SK-N-SH (cell line): ENCODE results near the gene MC4R. TPM values are rescaled to one million over a fixed set of nuclear protein-coding genes. Genes with fewer than 3 reads are reported as not detected.

Experiments used
- CTCF ChIA-PET: fragments of 300-600, 350-600 bp; formaldehyde crosslinking; extraction: SDS; loops from one replicate; lab custom pipeline; 2021; lab: Yijun Ruan, JAX
- POLR2A ChIA-PET: fragments of 350-600 bp; sonication (Branson Sonifier 250); formaldehyde crosslinking; extraction: SDS; loops from one replicate; lab custom pipeline; 2020; ENCODE audit warnings: antibody characterized with exemption, inconsistent platforms; lab: Yijun Ruan, JAX
- DNase-seq: peaks from one replicate; pipeline ENCODE4 v3.0.0; 2012
- H2AFZ ChIP-seq: fragments of 200-600 bp; sonication (generic); 2 replicates; pipeline ENCODE4 v1.8.1; 2016; ENCODE audit warnings: antibody characterized with exemption, mild to moderate bottlenecking, low read depth
- H3F3A ChIP-seq: fragments of 200-600 bp; sonication (generic); replicated peaks from 2 replicates; pipeline ENCODE3; 2016; ENCODE audit warnings: antibody characterized with exemption, mild to moderate bottlenecking; ENCODE audit not compliant: insufficient read depth
- H3K27ac ChIP-seq, 2 experiments: fragments of 200-500 bp in 1 of 2; fragments of 200-600 bp in 1 of 2; sonication (Bioruptor generic) in 1 of 2; sonication (generic), shearing (Covaris generic) in 1 of 2; 2 replicates each; pipeline versions ENCODE4 v1.5.1 to v1.6.1; 2014 to 2016; ENCODE audit warnings: low read depth in 2 of 2, inconsistent platforms in 1 of 2, low read length in 1 of 2, mild to moderate bottlenecking in 1 of 2, mixed read lengths in 1 of 2
- H3K27me3 ChIP-seq: fragments of 200-600 bp; sonication (generic), shearing (Covaris generic); 2 replicates; pipeline ENCODE4 v1.6.1; 2016; ENCODE audit warnings: mixed run types; ENCODE audit not compliant: insufficient read depth
- H3K36me3 ChIP-seq, 2 experiments: fragments of 200-500 bp in 1 of 2; fragments of 200-600 bp in 1 of 2; sonication (Bioruptor generic) in 1 of 2; sonication (generic) in 1 of 2; replicated peaks in 1 of 2; 2 replicates each; pipeline versions ENCODE3 to v1.5.1; 2014 to 2016; ENCODE audit warnings: low read length in 1 of 2, mild to moderate bottlenecking in 1 of 2; ENCODE audit not compliant: insufficient read depth in 2 of 2, control insufficient read depth in 1 of 2
- H3K4me1 ChIP-seq, 2 experiments: fragments of 200-500 bp in 1 of 2; fragments of 200-600 bp in 1 of 2; sonication (Bioruptor generic) in 1 of 2; sonication (generic), shearing (Covaris generic) in 1 of 2; 2 replicates each; pipeline versions ENCODE4 v1.5.1 to v1.6.1; 2014 to 2016; ENCODE audit warnings: low read depth in 1 of 2, low read length in 1 of 2, mixed run types in 1 of 2; ENCODE audit not compliant: insufficient read depth in 2 of 2, control insufficient read depth in 1 of 2
- H3K4me2 ChIP-seq: fragments of 200-600 bp; sonication (generic), shearing (Covaris generic); 2 replicates; pipeline ENCODE4 v1.6.1; 2017; ENCODE audit warnings: mixed run types
- H3K4me3 ChIP-seq, 2 experiments: fragments of 200-500 bp in 1 of 2; fragments of 200-600 bp in 1 of 2; sonication (Bioruptor generic) in 1 of 2; sonication (generic), shearing (Covaris generic) in 1 of 2; 2 replicates each; pipeline versions ENCODE4 v1.5.1 to v1.8.1; 2014 to 2016; ENCODE audit warnings: low read depth in 2 of 2, inconsistent platforms in 1 of 2, low read length in 1 of 2, mild to moderate bottlenecking in 1 of 2, mixed read lengths in 1 of 2, moderate library complexity in 1 of 2
- H3K79me2 ChIP-seq: fragments of 200-600 bp; sonication (generic); 2 replicates; pipeline ENCODE4 v1.8.1; 2017; ENCODE audit warnings: mild to moderate bottlenecking; ENCODE audit not compliant: insufficient read depth
- H3K9ac ChIP-seq: fragments of 200-600 bp; sonication (generic); 2 replicates; pipeline ENCODE4 v1.6.1; 2017; ENCODE audit warnings: mixed run types
- H3K9me2 ChIP-seq: fragments of 200-600 bp; sonication (generic); 2 replicates; pipeline ENCODE4 v1.6.1; 2017; ENCODE audit warnings: mixed run types
- H3K9me3 ChIP-seq: fragments of 200-600 bp; sonication (generic); 2 replicates; pipeline ENCODE4 v1.6.1; 2017; ENCODE audit warnings: mixed run types, mild to moderate bottlenecking, moderate library complexity
- H4K20me1 ChIP-seq: fragments of 200-600 bp; sonication (generic); 2 replicates; pipeline ENCODE4 v1.6.1; 2017; ENCODE audit warnings: mild to moderate bottlenecking, mixed run types; ENCODE audit not compliant: insufficient read depth
- EZH2phosphoT487 ChIP-seq: fragments of 200-600 bp; sonication (generic); IDR thresholded peaks from 2 replicates; pipeline ENCODE4 v1.6.1; 2017; ENCODE audit warnings: low read depth, mixed run types, mild to moderate bottlenecking, antibody characterized with exemption, moderate library complexity, borderline replicate concordance
- FOXM1 ChIP-seq: IDR thresholded peaks from 2 replicates; pipeline ENCODE4 v1.4.0; 2012; ENCODE audit warnings: low read depth, mild to moderate bottlenecking
- GATA2 ChIP-seq: sonication (generic); formaldehyde crosslinking; IDR thresholded peaks from 2 replicates; pipeline ENCODE4 v1.5.0; 2020; ENCODE audit warnings: mild to moderate bottlenecking, missing genetic modification reagents
- JUND ChIP-seq: IDR thresholded peaks from 2 replicates; pipeline ENCODE4 v1.4.0; 2012
- NFIC ChIP-seq: IDR thresholded peaks from 2 replicates; pipeline ENCODE4 v1.4.0; 2012; ENCODE audit warnings: borderline replicate concordance
- NRF1 ChIP-seq: IDR thresholded peaks from 2 replicates; pipeline ENCODE4 v1.6.1; 2012; ENCODE audit warnings: low read depth, mild to moderate bottlenecking, low read length
- RCOR1 ChIP-seq: fragments of 150-350 bp; IDR thresholded peaks from 2 replicates; pipeline ENCODE4 v1.6.1; 2017; ENCODE audit warnings: antibody characterized with exemption, low read length
- RFX5 ChIP-seq: IDR thresholded peaks from 2 replicates; pipeline ENCODE4 v1.6.1; 2012; ENCODE audit warnings: mild to moderate bottlenecking, improper control_type of control experiment, low read length
- RXRA ChIP-seq: IDR thresholded peaks from 2 replicates; pipeline ENCODE4 v1.4.0; 2012; ENCODE audit warnings: low read depth, mild to moderate bottlenecking, borderline replicate concordance
- TAF1 ChIP-seq: IDR thresholded peaks from 2 replicates; pipeline ENCODE4 v1.6.1; 2012; ENCODE audit warnings: low read depth, mild to moderate bottlenecking, low read length, moderate library complexity, borderline replicate concordance
- TCF12 ChIP-seq: IDR thresholded peaks from 2 replicates; pipeline ENCODE4 v1.4.0; 2012
- WGBS: methylation state at CpG from one replicate; pipeline ENCODE4 v1.1.6; 2017; ENCODE audit warnings: low lambda C conversion rate; 5-methylcytosine and 5-hydroxymethylcytosine counted together
- polyA plus RNA-seq, 3 experiments: library from polyadenylated mRNA; depleted of rRNA; stranded (reverse); fragments of >200 nt; gene quantifications; 2 replicates each; pipeline ENCODE4 v1.2.3, GENCODE V29; 2012
- TF ChIP-seq, protein P1 (sequence below): IDR thresholded peaks from 2 replicates; pipeline ENCODE4 v1.4.0; 2012; ENCODE audit warnings: low read depth, borderline replicate concordance
- TF ChIP-seq, protein P2 (sequence below): IDR thresholded peaks from 2 replicates; pipeline ENCODE4 v1.4.0; 2012; ENCODE audit warnings: low read depth
- TF ChIP-seq, protein P3 (sequence below): IDR thresholded peaks from 2 replicates; pipeline ENCODE4 v1.6.1; 2012; ENCODE audit warnings: mild to moderate bottlenecking, low read depth, low read length, moderate library complexity
- TF ChIP-seq, protein P4 (sequence below): fragments of 200-600 bp; sonication (generic); IDR thresholded peaks from 2 replicates; pipeline ENCODE4 v1.6.1; 2017; ENCODE audit warnings: antibody characterized with exemption, mild to moderate bottlenecking, moderate library complexity

The MC4R gene
- polyA plus RNA-seq, 1 of the 3 experiments (the other 2 are of a cell fraction) = 0.21 TPM

DNA sequence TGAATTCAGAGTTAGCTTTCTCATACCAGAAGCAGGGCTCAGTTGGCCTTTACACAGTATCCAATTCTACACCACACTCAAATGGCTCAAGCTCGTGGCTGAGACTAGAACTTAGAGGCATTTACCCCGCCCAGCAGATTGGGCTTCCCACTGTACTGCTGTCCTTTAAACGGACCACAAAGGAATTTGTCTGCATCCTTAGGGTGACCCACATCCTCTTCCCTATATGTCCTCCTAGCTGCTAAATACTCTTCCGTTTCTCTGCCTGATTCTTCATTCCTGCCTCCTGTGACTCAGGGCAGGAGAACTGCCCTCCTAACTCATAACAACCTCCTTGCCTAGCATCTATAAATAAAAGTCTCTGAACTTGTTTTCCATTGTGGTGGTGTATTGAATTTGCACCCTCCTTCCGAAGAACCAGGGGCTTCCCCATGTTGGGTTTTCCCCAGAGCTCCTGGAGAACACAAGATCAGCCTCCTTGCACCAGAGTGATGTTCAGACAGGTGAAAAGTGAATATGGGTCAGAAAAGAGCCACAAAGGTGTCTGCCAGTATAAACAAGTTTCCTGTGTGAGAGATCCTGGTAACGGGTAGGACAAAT lies 32.0 kb upstream of the MC4R start:
- H2AFZ ChIP-seq = no peak overlapping the region
- H3K9me2 ChIP-seq = no peaks in the 10 kb centered on the region
- H3K4me3 ChIP-seq = no peak overlapping the region
- H3K4me1 ChIP-seq = no peaks in the 10 kb centered on the region
- WGBS = 81% methylated on average over 6 of the region's 6 CpGs
- no peaks in the 10 kb centered on the region for H3K9me3 ChIP-seq
- H4K20me1 ChIP-seq = no peaks in the 10 kb centered on the region
- TF ChIP-seq, protein P1, sequence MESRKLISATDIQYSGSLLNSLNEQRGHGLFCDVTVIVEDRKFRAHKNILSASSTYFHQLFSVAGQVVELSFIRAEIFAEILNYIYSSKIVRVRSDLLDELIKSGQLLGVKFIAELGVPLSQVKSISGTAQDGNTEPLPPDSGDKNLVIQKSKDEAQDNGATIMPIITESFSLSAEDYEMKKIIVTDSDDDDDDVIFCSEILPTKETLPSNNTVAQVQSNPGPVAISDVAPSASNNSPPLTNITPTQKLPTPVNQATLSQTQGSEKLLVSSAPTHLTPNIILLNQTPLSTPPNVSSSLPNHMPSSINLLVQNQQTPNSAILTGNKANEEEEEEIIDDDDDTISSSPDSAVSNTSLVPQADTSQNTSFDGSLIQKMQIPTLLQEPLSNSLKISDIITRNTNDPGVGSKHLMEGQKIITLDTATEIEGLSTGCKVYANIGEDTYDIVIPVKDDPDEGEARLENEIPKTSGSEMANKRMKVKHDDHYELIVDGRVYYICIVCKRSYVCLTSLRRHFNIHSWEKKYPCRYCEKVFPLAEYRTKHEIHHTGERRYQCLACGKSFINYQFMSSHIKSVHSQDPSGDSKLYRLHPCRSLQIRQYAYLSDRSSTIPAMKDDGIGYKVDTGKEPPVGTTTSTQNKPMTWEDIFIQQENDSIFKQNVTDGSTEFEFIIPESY = no peak
- no peak for TF ChIP-seq TAF1
- no peak for TF ChIP-seq RCOR1
- TF ChIP-seq EZH2phosphoT487 = no peak
- TF ChIP-seq, protein P2, sequence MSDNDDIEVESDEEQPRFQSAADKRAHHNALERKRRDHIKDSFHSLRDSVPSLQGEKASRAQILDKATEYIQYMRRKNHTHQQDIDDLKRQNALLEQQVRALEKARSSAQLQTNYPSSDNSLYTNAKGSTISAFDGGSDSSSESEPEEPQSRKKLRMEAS = no peak
- TF ChIP-seq, protein P3, sequence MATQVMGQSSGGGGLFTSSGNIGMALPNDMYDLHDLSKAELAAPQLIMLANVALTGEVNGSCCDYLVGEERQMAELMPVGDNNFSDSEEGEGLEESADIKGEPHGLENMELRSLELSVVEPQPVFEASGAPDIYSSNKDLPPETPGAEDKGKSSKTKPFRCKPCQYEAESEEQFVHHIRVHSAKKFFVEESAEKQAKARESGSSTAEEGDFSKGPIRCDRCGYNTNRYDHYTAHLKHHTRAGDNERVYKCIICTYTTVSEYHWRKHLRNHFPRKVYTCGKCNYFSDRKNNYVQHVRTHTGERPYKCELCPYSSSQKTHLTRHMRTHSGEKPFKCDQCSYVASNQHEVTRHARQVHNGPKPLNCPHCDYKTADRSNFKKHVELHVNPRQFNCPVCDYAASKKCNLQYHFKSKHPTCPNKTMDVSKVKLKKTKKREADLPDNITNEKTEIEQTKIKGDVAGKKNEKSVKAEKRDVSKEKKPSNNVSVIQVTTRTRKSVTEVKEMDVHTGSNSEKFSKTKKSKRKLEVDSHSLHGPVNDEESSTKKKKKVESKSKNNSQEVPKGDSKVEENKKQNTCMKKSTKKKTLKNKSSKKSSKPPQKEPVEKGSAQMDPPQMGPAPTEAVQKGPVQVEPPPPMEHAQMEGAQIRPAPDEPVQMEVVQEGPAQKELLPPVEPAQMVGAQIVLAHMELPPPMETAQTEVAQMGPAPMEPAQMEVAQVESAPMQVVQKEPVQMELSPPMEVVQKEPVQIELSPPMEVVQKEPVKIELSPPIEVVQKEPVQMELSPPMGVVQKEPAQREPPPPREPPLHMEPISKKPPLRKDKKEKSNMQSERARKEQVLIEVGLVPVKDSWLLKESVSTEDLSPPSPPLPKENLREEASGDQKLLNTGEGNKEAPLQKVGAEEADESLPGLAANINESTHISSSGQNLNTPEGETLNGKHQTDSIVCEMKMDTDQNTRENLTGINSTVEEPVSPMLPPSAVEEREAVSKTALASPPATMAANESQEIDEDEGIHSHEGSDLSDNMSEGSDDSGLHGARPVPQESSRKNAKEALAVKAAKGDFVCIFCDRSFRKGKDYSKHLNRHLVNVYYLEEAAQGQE = no peak
- no peaks in the 10 kb centered on the region for H3K36me3 ChIP-seq
- H3K9ac ChIP-seq = no peak overlapping the region
- no peak for DNase-seq
- no peaks in the 10 kb centered on the region for H3K79me2 ChIP-seq
- ChIA-PET CTCF (interaction anchor here (0.6 kb wide), 1 partner anchor 40 kb away, joined by 3 read pairs; no protein-coding TSS in a partner anchor), POLR2A (no interaction called here)
- no peak overlapping the region for H3K27ac ChIP-seq
- no peaks in the 10 kb centered on the region for H3F3A ChIP-seq
- no peak overlapping the region for H3K4me2 ChIP-seq
- H3K27me3 ChIP-seq = no peaks in the 10 kb centered on the region

DNA sequence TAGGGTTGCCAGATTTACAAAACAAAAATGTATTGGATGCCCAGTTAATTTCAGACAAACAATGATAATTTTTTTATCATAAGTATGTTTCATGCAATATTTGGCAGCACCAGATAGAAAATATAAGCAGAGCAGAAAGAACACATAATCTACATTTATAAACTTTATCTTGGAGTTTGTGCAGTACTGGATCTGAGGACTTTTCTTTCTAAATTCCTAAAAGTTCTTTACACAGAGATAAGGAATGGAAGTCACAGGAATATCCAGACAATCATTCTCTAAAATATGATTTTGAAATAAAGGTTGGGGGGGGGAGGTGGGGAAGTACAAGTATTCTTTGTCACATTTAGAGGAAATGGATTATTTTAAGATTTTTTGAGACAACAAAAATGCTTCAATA lies 28.8 kb upstream of the MC4R start:
- Histone ChIP-seq H3K9me3 (no peaks in the 10 kb centered on the region), H3K4me3 (no peak overlapping the region), H3K79me2 (no peaks in the 10 kb centered on the region), H3K27me3 (no peaks in the 10 kb centered on the region), H4K20me1 (no peaks in the 10 kb centered on the region), H3K4me2 (no peak overlapping the region), H2AFZ (no peak overlapping the region), H3K4me1 (no peaks in the 10 kb centered on the region), H3F3A (no peaks in the 10 kb centered on the region), H3K27ac (no peak overlapping the region), H3K36me3 (no peaks in the 10 kb centered on the region), H3K9ac (no peak overlapping the region), H3K9me2 (0 out of 2 replicates have a peak, but pooled peaks cover 3% of the 10 kb centered on the region)
- POLR2A ChIA-PET = no interaction called here
- TF ChIP-seq JUND (no peak), NRF1 (no peak), GATA2 (CRISPR knock-in tag) (no peak), TCF12 (no peak), NFIC (no peak), RFX5 (no peak), RXRA (no peak), FOXM1 (no peak)
- TF ChIP-seq, protein P4, sequence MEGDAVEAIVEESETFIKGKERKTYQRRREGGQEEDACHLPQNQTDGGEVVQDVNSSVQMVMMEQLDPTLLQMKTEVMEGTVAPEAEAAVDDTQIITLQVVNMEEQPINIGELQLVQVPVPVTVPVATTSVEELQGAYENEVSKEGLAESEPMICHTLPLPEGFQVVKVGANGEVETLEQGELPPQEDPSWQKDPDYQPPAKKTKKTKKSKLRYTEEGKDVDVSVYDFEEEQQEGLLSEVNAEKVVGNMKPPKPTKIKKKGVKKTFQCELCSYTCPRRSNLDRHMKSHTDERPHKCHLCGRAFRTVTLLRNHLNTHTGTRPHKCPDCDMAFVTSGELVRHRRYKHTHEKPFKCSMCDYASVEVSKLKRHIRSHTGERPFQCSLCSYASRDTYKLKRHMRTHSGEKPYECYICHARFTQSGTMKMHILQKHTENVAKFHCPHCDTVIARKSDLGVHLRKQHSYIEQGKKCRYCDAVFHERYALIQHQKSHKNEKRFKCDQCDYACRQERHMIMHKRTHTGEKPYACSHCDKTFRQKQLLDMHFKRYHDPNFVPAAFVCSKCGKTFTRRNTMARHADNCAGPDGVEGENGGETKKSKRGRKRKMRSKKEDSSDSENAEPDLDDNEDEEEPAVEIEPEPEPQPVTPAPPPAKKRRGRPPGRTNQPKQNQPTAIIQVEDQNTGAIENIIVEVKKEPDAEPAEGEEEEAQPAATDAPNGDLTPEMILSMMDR = no peak
- TF ChIP-seq, protein P1 = no peak
- no peak for DNase-seq
- CTCF ChIA-PET = interaction anchor here (0.9 kb wide), 1 partner anchor 15 kb away, joined by 4 read pairs; no protein-coding TSS in a partner anchor
